ENCODE results near the gene NLGN4X. TPM values are rescaled to one million over a fixed set of nuclear protein-coding genes. Genes with fewer than 3 reads are reported as not detected.

Gene NLGN4X
- not detected for polyA plus RNA-seq (2012; ENCODE audit: low read depth, missing spikeins)

DNA sequence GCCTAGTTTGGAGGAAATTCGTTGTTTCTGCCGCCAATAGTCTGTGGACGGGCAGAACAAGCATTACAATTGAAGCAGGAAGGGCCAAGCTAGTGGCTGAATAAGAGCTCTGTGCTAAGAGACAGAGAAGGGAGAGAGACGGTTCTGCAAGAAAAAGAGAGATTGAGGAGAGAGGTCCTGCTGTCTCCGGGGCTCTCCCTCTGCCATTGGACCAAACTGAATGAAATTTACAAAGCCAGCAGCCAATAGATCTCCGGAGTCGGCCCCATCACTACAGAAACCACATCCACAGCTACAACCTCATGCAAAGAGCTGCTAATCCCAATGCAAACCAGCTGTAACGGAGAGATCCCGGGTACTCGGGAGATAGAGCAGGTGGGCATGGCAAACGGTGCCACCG lies at the start of gene NLGN4X:
Gene NLGN4X (minus strand): TSS at position 148 of the 400 bp plus-strand sequence. CDS start 77,401 bp downstream, outside the sequence.
- DNase-seq (ENCODE audit: insufficient read length, low spot score) = no peak
- FAIRE-seq = no peak
- TF ChIP-seq PAX5 (IDR thresholded peaks at IDR 0.05; ENCODE audit: insufficient read depth, low read length, severe bottlenecking) (no peak), POLR2AphosphoS5 (IDR thresholded peaks at IDR 0.05; ENCODE audit: low read depth, low read length) (no peak), SPI1 (IDR thresholded peaks at IDR 0.05; ENCODE audit: low read depth, low read length) (no peak), POLR2A (IDR thresholded peaks at IDR 0.05; ENCODE audit: low read depth, low read length) (no peak), POU2F2 (IDR thresholded peaks at IDR 0.05; ENCODE audit: low read depth, low read length) (no peak), TAF1 (IDR thresholded peaks at IDR 0.05; ENCODE audit: low read depth, low read length) (no peak)

DNA sequence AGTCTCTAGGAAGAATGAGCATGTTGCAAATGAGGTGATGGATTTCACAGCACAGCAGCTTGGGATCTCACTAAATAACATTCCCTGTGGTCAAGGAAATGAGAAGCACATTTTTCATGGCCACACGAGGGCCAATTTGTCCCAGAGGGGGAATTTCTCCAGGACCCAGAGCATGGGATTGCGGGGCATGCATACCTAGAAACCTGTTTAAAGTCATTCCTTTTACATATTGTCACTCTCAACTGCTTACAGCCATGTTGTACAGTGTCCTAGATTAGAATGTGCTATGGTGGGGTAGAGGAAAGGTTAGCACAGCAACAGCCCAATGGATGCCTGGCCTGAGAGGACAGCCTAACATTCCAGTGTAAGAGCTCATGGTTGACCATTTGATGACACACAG lies 37.4 kb upstream of the NLGN4X start:
- no peak for FAIRE-seq
- DNase-seq (ENCODE audit: insufficient read length, low spot score) = no peak

DNA sequence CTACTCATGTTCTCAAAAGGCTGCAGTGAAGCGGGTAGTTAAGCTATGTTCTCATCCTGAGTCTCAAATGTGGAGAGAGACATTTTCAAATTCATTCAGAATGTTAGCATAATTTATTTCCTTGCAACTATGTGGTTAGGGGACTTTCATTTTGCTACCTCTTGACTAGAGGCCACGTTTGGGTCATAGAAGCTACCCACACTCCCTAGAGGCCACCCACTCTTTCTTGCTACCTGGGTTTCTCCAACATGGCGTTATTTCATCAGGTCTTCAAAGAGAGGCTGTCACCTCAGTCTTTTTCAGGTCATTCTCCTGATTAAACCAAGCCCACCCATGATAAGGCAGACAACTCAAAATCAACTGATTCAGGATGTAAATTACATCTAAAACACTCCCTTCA lies 34.3 kb upstream of the NLGN4X start:
- TF ChIP-seq TAF1 (IDR thresholded peaks at IDR 0.05; ENCODE audit: low read depth, low read length) (no peak), POU2F2 (IDR thresholded peaks at IDR 0.05; ENCODE audit: low read depth, low read length) (no peak)
- DNase-seq (ENCODE audit: insufficient read length, low spot score) (no peak), FAIRE-seq (no peak)

More for the DNA sequence above, 37.4 kb upstream of the NLGN4X start:
- TF ChIP-seq POLR2AphosphoS5 (IDR thresholded peaks at IDR 0.05; ENCODE audit: low read depth, low read length) (no peak), PAX5 (IDR thresholded peaks at IDR 0.05; ENCODE audit: insufficient read depth, low read length, severe bottlenecking) (no peak)

DNA sequence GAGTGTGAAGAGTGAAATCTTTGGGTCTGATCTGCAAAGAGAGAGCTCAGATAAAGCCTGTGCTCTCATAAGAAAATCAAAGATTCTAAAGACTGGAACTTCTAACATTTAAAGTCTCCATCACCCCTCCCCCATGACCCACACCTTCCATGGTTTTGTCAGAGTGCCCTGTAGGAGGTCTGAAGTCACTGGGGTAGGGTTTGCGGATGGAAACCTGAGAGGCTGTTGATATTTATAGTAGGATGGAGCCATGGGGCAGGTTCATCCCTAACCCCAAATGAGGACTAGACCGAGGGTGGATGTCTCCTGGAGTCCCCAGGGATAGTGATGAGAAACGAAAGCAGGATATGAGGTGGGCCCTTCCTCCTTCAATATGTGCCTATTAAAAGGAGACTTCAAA lies 28.4 kb upstream of the NLGN4X start:
- no peak for TF ChIP-seq POU2F2 (IDR thresholded peaks at IDR 0.05; ENCODE audit: low read depth, low read length)
- TF ChIP-seq PAX5 (IDR thresholded peaks at IDR 0.05; ENCODE audit: insufficient read depth, low read length, severe bottlenecking) = no peak
- TF ChIP-seq POLR2AphosphoS5 (IDR thresholded peaks at IDR 0.05; ENCODE audit: low read depth, low read length) = no peak
- no peak for TF ChIP-seq POLR2A (IDR thresholded peaks at IDR 0.05; ENCODE audit: low read depth, low read length)
- no peak for TF ChIP-seq TAF1 (IDR thresholded peaks at IDR 0.05; ENCODE audit: low read depth, low read length)
- no peak for TF ChIP-seq SPI1 (IDR thresholded peaks at IDR 0.05; ENCODE audit: low read depth, low read length)
- FAIRE-seq (no peak), DNase-seq (ENCODE audit: insufficient read length, low spot score) (no peak)

DNA sequence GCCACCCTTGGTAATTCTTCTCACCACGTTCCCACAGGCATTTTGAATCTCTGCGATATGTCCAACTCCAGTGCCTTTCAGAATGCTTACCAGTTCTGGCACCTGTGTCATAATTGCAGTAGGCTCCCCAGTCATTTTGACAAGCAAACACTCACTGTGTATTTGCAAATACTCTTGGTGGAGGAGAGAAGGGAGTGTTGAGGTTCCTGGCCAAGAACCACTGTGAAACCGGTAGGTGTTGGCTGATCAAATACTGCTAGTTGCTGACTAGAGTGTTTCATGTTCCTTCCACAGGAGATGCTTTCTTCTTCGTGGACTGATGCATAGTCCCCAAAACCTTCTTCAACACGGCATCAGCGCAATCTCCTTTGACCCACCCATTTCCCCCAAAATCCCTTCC lies 16.0 kb upstream of the NLGN4X start:
- TF ChIP-seq POU2F2 (IDR thresholded peaks at IDR 0.05; ENCODE audit: low read depth, low read length) (no peak), POLR2A (IDR thresholded peaks at IDR 0.05; ENCODE audit: low read depth, low read length) (no peak), TAF1 (IDR thresholded peaks at IDR 0.05; ENCODE audit: low read depth, low read length) (no peak), PAX5 (IDR thresholded peaks at IDR 0.05; ENCODE audit: insufficient read depth, low read length, severe bottlenecking) (no peak), SPI1 (IDR thresholded peaks at IDR 0.05; ENCODE audit: low read depth, low read length) (no peak), POLR2AphosphoS5 (IDR thresholded peaks at IDR 0.05; ENCODE audit: low read depth, low read length) (no peak)
- DNase-seq (ENCODE audit: insufficient read length, low spot score) = no peak
- FAIRE-seq = no peak

DNA sequence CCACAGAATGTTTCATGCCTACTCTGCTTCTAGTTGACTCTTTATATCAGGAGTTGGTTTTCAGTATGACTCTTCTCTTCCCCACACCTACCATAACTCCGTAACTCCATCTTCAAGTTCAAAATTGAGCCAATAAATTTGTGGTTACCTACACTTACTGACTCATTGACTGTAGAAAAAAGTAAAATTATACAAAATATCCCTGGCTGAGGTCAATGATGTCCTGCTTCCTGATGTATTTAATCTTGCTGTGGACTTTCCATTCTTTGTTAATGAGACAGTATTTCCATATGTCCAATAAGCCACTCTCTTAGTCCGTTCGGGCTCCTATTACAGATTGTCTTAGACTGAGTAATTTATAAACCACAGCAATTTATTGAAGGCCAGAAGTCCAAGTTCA lies 9.9 kb upstream of the NLGN4X start:
- TF ChIP-seq POU2F2 (IDR thresholded peaks at IDR 0.05; ENCODE audit: low read depth, low read length) (no peak), SPI1 (IDR thresholded peaks at IDR 0.05; ENCODE audit: low read depth, low read length) (no peak), POLR2AphosphoS5 (IDR thresholded peaks at IDR 0.05; ENCODE audit: low read depth, low read length) (no peak), TAF1 (IDR thresholded peaks at IDR 0.05; ENCODE audit: low read depth, low read length) (no peak), PAX5 (IDR thresholded peaks at IDR 0.05; ENCODE audit: insufficient read depth, low read length, severe bottlenecking) (no peak), POLR2A (IDR thresholded peaks at IDR 0.05; ENCODE audit: low read depth, low read length) (no peak)
- FAIRE-seq = no peak

DNA sequence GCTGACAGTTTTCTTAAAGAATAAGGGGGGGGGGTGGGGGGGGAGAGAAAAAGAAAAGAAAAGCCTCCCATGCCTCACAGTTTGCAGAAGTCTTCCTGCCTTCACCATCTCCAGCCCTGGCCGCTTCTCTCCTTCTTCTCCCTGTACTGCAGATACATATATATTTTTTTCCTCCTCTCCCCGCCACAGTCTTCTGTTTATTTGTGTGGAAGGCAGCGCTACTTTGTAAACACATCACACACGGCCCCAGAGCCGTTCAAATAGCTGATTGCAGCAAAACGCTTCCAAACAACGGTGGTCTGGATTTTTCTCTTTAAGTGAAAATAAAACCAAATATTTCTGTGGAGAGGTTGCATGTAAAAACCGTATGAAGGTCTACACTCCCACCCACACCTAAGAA lies 732 bp downstream of the NLGN4X start:
- DNase-seq (ENCODE audit: insufficient read length, low spot score) (no peak), FAIRE-seq (no peak)
- TF ChIP-seq POLR2A (IDR thresholded peaks at IDR 0.05; ENCODE audit: low read depth, low read length) (no peak), SPI1 (IDR thresholded peaks at IDR 0.05; ENCODE audit: low read depth, low read length) (no peak), PAX5 (IDR thresholded peaks at IDR 0.05; ENCODE audit: insufficient read depth, low read length, severe bottlenecking) (no peak)

More for the DNA sequence above, 9.9 kb upstream of the NLGN4X start:
- DNase-seq (ENCODE audit: insufficient read length, low spot score) = no peak

DNA sequence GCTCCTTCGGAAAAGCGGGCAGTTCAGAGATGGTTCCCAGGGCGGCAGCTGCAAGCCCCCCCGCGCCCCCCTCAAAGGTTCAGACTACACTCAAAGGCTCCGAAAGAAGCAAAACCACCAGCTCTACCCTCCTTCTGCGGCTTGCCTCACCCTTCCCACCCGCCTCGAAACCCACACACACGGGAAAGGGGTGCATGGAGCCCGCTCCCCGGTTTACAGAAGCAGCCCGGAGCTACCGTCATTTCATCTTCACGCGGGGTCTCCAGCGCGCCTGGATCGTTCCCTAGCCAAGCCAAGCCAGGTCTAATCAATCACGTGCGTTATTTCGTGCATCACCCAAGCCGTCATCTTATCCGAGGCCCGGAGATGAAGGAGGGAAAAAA lies 1.2 kb downstream of the NLGN4X start:
- no peak for TF ChIP-seq POLR2AphosphoS5 (IDR thresholded peaks at IDR 0.05; ENCODE audit: low read depth, low read length)
- TF ChIP-seq TAF1 (IDR thresholded peaks at IDR 0.05; ENCODE audit: low read depth, low read length) = no peak
- no peak for TF ChIP-seq SPI1 (IDR thresholded peaks at IDR 0.05; ENCODE audit: low read depth, low read length)
- no peak for TF ChIP-seq PAX5 (IDR thresholded peaks at IDR 0.05; ENCODE audit: insufficient read depth, low read length, severe bottlenecking)
- no peak for TF ChIP-seq POLR2A (IDR thresholded peaks at IDR 0.05; ENCODE audit: low read depth, low read length)
- no peak for TF ChIP-seq POU2F2 (IDR thresholded peaks at IDR 0.05; ENCODE audit: low read depth, low read length)
- FAIRE-seq (no peak), DNase-seq (ENCODE audit: insufficient read length, low spot score) (no peak)

DNA sequence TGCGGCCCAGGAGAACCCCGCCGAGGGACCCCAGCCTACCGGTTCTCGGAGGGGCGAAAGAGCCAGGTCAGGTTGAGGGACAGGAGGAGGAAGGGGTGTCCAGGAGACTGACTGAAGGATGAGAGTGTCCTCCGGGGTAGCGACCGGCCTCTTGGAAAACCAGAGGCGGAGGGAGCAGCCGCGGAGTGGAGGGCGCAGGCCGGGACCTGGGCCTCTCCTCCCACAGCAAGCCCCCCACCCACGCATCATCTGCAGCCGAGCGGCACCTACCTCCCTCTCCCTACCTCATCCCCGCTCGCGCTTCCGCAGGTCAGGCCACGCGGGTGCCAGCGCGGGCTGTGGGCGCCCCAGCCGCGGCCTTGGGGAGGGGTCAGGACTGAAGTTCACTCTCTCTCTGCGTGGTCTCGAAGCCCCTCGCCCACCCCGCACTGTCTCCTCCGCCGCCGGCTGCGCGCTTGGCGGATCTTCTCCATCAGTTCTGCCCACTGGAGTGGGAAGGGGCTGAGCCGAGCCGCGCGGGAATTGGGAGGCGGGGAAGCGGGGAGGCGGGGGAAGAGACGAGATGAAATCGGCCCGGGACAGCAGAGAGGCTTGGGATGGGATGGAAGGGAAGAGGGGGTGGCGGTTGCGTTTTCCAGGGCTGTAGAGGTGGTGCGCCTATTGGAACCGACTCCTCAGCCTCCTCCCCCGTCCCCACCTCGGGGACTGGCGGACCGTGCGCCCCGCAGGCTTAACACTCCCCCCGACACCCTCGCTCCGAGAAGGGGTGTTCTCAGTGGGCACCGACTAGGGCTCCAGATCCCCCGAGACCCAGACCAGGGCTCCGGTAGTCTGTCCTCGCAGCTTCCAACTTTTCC lies 1.8 kb downstream of the NLGN4X start:
- FAIRE-seq (peak; percentile 52), DNase-seq (ENCODE audit: insufficient read length, low spot score) (no peak)
- TF ChIP-seq PAX5 (IDR thresholded peaks at IDR 0.05; ENCODE audit: insufficient read depth, low read length, severe bottlenecking) = no peak
- TF ChIP-seq POU2F2 (IDR thresholded peaks at IDR 0.05; ENCODE audit: low read depth, low read length) = no peak
- TF ChIP-seq SPI1 (IDR thresholded peaks at IDR 0.05; ENCODE audit: low read depth, low read length) = no peak

DNA sequence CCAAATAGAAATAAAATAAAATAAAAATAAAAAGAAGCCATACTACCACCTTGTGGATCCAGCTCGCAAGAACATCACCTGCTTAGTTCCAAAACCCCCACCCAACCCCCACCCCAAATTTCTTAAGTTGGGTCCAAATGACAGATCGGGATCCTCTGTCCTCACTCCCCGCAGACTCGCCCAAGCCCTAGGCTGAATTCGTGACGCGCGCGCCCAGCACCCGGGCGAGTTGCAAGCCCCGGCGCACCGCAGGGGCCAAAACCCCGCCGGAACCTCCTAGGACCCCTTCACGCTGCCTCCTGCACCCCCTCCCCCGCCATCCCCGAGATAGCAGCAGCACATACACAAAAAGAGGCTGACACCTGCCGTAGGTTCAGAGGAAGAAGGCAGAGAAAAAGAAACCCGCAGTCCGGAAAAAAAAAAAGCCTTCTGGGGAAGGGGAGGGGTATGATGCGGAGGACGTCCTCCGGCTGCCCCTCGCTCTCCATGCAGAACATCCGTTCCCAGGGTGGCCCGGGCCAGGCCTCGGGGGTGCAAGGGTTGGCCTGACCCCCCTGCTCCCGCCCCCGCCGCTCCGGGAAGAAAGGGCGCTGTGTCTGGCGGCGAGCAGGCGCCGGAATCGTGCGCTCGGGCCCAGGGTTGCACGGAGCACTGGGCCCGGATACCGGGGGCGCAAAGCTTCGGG lies 2.6 kb downstream of the NLGN4X start:
- DNase-seq (ENCODE audit: insufficient read length, low spot score) (no peak), FAIRE-seq (no peak)
- TF ChIP-seq TAF1 (IDR thresholded peaks at IDR 0.05; ENCODE audit: low read depth, low read length) (no peak), SPI1 (IDR thresholded peaks at IDR 0.05; ENCODE audit: low read depth, low read length) (no peak), POLR2AphosphoS5 (IDR thresholded peaks at IDR 0.05; ENCODE audit: low read depth, low read length) (no peak), PAX5 (IDR thresholded peaks at IDR 0.05; ENCODE audit: insufficient read depth, low read length, severe bottlenecking) (no peak), POU2F2 (IDR thresholded peaks at IDR 0.05; ENCODE audit: low read depth, low read length) (no peak), POLR2A (IDR thresholded peaks at IDR 0.05; ENCODE audit: low read depth, low read length) (no peak)
